ENCODE measurements around the gene ZNF157. TPM values are rescaled to one million over a fixed set of nuclear protein-coding genes. Genes with fewer than 3 reads are reported as not detected.
"Not testable (repeated sequence)": the region's sequence is repeated elsewhere in the genome, so short reads cannot be mapped to it uniquely, and the experiment has no call there.

ZNF157 gene
- total RNA-seq = not detected in 2 replicates

- no peak for DNase-seq (ENCODE audit: extremely low read depth, low read depth, low spot score)
Measured at GRCh38 chrX:47370278-47370677, at the start of gene ZNF157. Gene ZNF157 (plus strand): TSS chrX:47370578. CDS start chrX:47370669, 91 bp downstream.

- no peak for DNase-seq (ENCODE audit: extremely low read depth, low read depth, low spot score)
Measured at GRCh38 chrX:47321386-47321785, 49.0 kb upstream of the ZNF157 start.

GRCh38 chrX:47321823-47322371, 48.5 kb upstream of the ZNF157 start:
- DNase-seq (ENCODE audit: extremely low read depth, low read depth, low spot score) = no peak

GRCh38 chrX:47327902-47328301, 42.5 kb upstream of the ZNF157 start:
- DNase-seq (ENCODE audit: extremely low read depth, low read depth, low spot score) = no peak

GRCh38 chrX:47332729-47333128, 37.6 kb upstream of the ZNF157 start:
- not testable (repeated sequence) for DNase-seq (ENCODE audit: extremely low read depth, low read depth, low spot score)

GRCh38 chrX:47351706-47352105, 18.7 kb upstream of the ZNF157 start:
- DNase-seq (ENCODE audit: extremely low read depth, low read depth, low spot score) = no peak

GRCh38 chrX:47358387-47359065, 11.9 kb upstream of the ZNF157 start:
- peak; percentile 23 for DNase-seq (ENCODE audit: extremely low read depth, low read depth, low spot score)

- no peak for DNase-seq (ENCODE audit: extremely low read depth, low read depth, low spot score)
Measured at GRCh38 chrX:47360423-47361179, 9.8 kb upstream of the ZNF157 start.

GRCh38 chrX:47361538-47362511, 8.6 kb upstream of the ZNF157 start:
- DNase-seq (ENCODE audit: extremely low read depth, low read depth, low spot score) = peak; percentile 75

- DNase-seq (ENCODE audit: extremely low read depth, low read depth, low spot score) = peak; percentile 36
Measured at GRCh38 chrX:47366041-47366722, 4.2 kb upstream of the ZNF157 start.

- DNase-seq (ENCODE audit: extremely low read depth, low read depth, low spot score) = no peak
Measured at GRCh38 chrX:47373198-47373597, 2.8 kb downstream of the ZNF157 start.

- no peak for DNase-seq (ENCODE audit: extremely low read depth, low read depth, low spot score)
Measured at GRCh38 chrX:47380268-47380667, 9.9 kb downstream of the ZNF157 start.

- not testable (repeated sequence) for DNase-seq (ENCODE audit: extremely low read depth, low read depth, low spot score)
Measured at GRCh38 chrX:47380837-47381236, 10.5 kb downstream of the ZNF157 start.

GRCh38 chrX:47384502-47384901, 14.1 kb downstream of the ZNF157 start:
- DNase-seq (ENCODE audit: extremely low read depth, low read depth, low spot score) = peak; percentile 58

- DNase-seq (ENCODE audit: extremely low read depth, low read depth, low spot score) = no peak
Measured at GRCh38 chrX:47390780-47391179, 20.4 kb downstream of the ZNF157 start.

- no peak for DNase-seq (ENCODE audit: extremely low read depth, low read depth, low spot score)
Measured at GRCh38 chrX:47413179-47413594, 42.8 kb downstream of the ZNF157 start.

- DNase-seq (ENCODE audit: extremely low read depth, low read depth, low spot score) = no peak
Measured at GRCh38 chrX:47420265-47420664, 49.9 kb downstream of the ZNF157 start.

GRCh38 chrX:47420962-47421361, 50.6 kb downstream of the ZNF157 start:
- no peak for DNase-seq (ENCODE audit: extremely low read depth, low read depth, low spot score)

- no peak for DNase-seq (ENCODE audit: extremely low read depth, low read depth, low spot score)
Measured at GRCh38 chrX:47422444-47422843, 52.1 kb downstream of the ZNF157 start.

GRCh38 chrX:47430925-47431324, 60.5 kb downstream of the ZNF157 start:
- no peak for DNase-seq (ENCODE audit: extremely low read depth, low read depth, low spot score)

Measured in glomerular endothelial cell (primary cell).